Activated naive CD4-positive, alpha-beta T cell treated with Interleukin-2 at 50 U/mL for 16 hours (primary cell): ENCODE data around the gene KCNMA1.

Experiments used
- DNase-seq: peaks from one replicate; pipeline ENCODE4 v3.0.0-alpha.2; 2020

Gene KCNMA1

GRCh38 chr10:77474939-77475338 lies 162.7 kb downstream of the KCNMA1 start:
- no peak for DNase-seq

GRCh38 chr10:77474386-77474785 lies 163.2 kb downstream of the KCNMA1 start:
- DNase-seq: no peak

- DNase-seq: no peak
Measured at GRCh38 chr10:77472146-77472545, 165.5 kb downstream of the KCNMA1 start.

- DNase-seq: no peak
Measured at GRCh38 chr10:77471069-77471536, 166.5 kb downstream of the KCNMA1 start.

- DNase-seq: no peak
Measured at GRCh38 chr10:77467422-77467963, 170.1 kb downstream of the KCNMA1 start.

GRCh38 chr10:77463967-77464745 lies 173.5 kb downstream of the KCNMA1 start:
- no peak for DNase-seq

GRCh38 chr10:77463499-77463898 lies 174.1 kb downstream of the KCNMA1 start:
- no peak for DNase-seq

- no peak for DNase-seq
Measured at GRCh38 chr10:77461636-77462296, 175.8 kb downstream of the KCNMA1 start.

- no peak for DNase-seq
Measured at GRCh38 chr10:77459905-77460304, 177.7 kb downstream of the KCNMA1 start.

GRCh38 chr10:77458986-77459590 lies 178.5 kb downstream of the KCNMA1 start:
- no peak for DNase-seq

GRCh38 chr10:77457721-77458120 lies 179.9 kb downstream of the KCNMA1 start:
- DNase-seq: no peak

- no peak for DNase-seq
Measured at GRCh38 chr10:77457266-77457665, 180.3 kb downstream of the KCNMA1 start.

- DNase-seq: no peak
Measured at GRCh38 chr10:77456414-77456813, 181.2 kb downstream of the KCNMA1 start.

- DNase-seq: no peak
Measured at GRCh38 chr10:77455561-77455960, 182.0 kb downstream of the KCNMA1 start.

- DNase-seq: no peak
Measured at GRCh38 chr10:77452952-77453564, 184.6 kb downstream of the KCNMA1 start.

- no peak for DNase-seq
Measured at GRCh38 chr10:77451886-77452285, 185.7 kb downstream of the KCNMA1 start.

GRCh38 chr10:77448226-77448625 lies 189.4 kb downstream of the KCNMA1 start:
- no peak for DNase-seq

- DNase-seq: no peak
Measured at GRCh38 chr10:77446700-77447099, 190.9 kb downstream of the KCNMA1 start.

GRCh38 chr10:77445547-77445946 lies 192.1 kb downstream of the KCNMA1 start:
- no peak for DNase-seq

GRCh38 chr10:77444041-77444440 lies 193.6 kb downstream of the KCNMA1 start:
- no peak for DNase-seq

GRCh38 chr10:77442699-77443189 lies 194.9 kb downstream of the KCNMA1 start:
- DNase-seq: no peak

GRCh38 chr10:77441353-77442166 lies 196.0 kb downstream of the KCNMA1 start:
- no peak for DNase-seq
